GM12865 (cell line): ENCODE measurements around the gene TGM1.

Experiments
- DNase-seq: peaks from one replicate; pipeline ENCODE4 v3.0.0; 2010; ENCODE audit warnings: low read depth
- H3K4me3 ChIP-seq: 2 replicates; pipeline ENCODE4 v1.5.1; 2011; ENCODE audit warnings: mild to moderate bottlenecking, low read depth, low read length, control low read depth
- TF ChIP-seq, protein P1 (sequence below): IDR thresholded peaks from 2 replicates; pipeline ENCODE4 v1.5.1; 2011; ENCODE audit warnings: low read length, control low read depth, low read depth, inconsistent platforms; ENCODE audit not compliant: insufficient read depth; ENCODE audit errors: missing control alignments

TGM1 gene

GRCh38 chr14:24243336-24243836 lies 19.6 kb downstream of the TGM1 start:
- peak overlapping the region; percentile 69 for H3K4me3 ChIP-seq
- TF ChIP-seq, protein P1, sequence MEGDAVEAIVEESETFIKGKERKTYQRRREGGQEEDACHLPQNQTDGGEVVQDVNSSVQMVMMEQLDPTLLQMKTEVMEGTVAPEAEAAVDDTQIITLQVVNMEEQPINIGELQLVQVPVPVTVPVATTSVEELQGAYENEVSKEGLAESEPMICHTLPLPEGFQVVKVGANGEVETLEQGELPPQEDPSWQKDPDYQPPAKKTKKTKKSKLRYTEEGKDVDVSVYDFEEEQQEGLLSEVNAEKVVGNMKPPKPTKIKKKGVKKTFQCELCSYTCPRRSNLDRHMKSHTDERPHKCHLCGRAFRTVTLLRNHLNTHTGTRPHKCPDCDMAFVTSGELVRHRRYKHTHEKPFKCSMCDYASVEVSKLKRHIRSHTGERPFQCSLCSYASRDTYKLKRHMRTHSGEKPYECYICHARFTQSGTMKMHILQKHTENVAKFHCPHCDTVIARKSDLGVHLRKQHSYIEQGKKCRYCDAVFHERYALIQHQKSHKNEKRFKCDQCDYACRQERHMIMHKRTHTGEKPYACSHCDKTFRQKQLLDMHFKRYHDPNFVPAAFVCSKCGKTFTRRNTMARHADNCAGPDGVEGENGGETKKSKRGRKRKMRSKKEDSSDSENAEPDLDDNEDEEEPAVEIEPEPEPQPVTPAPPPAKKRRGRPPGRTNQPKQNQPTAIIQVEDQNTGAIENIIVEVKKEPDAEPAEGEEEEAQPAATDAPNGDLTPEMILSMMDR = no peak
- DNase-seq = peak; percentile 46

GRCh38 chr14:24241829-24242443 lies 21.0 kb downstream of the TGM1 start:
- peak; percentile 94 for DNase-seq
- peak overlapping the region; percentile 69 for H3K4me3 ChIP-seq
- TF ChIP-seq, protein P1 = peak; percentile 38

- DNase-seq = no peak
- H3K4me3 ChIP-seq = no peak overlapping the region
- TF ChIP-seq, protein P1 = no peak
These were observed 22.7 kb downstream of the TGM1 start for GRCh38 chr14:24240110-24240918.

GRCh38 chr14:24238527-24239037 lies 24.4 kb downstream of the TGM1 start:
- TF ChIP-seq, protein P1 = no peak
- DNase-seq = no peak
- H3K4me3 ChIP-seq = no peak overlapping the region

GRCh38 chr14:24238123-24238522 lies 24.9 kb downstream of the TGM1 start:
- no peak overlapping the region for H3K4me3 ChIP-seq
- no peak for DNase-seq
- TF ChIP-seq, protein P1 = no peak

- H3K4me3 ChIP-seq = no peak overlapping the region
- DNase-seq = no peak
- TF ChIP-seq, protein P1 = no peak
These were observed 25.5 kb downstream of the TGM1 start for GRCh38 chr14:24237463-24237955.
